HCT116 (cell line): ENCODE results near the gene PSMB9. TPM values are rescaled to one million over a fixed set of nuclear protein-coding genes. Genes with fewer than 3 reads are reported as not detected.

ENCODE experiments used
- ATAC-seq: fragments of 200-7000 bp; cut with Tn5 transposase; 2 replicates; pipeline ENCODE4 v1.9.1; 2020; ENCODE audit warnings: mild to moderate bottlenecking, moderate library complexity
- BruUV-seq: library from RNA; stranded (reverse); fragments of 400-500 nt; replicated peaks from 2 replicates; lab custom pipeline; 2021; lab: Mats Ljungman, UMichigan
- CTCF ChIA-PET: fragments of 300-600 bp; sonication (Branson Sonifier 250); formaldehyde crosslinking; loops from one replicate; lab custom pipeline; 2021; ENCODE audit warnings: antibody characterized with exemption; lab: Charles Lee
- POLR2A ChIA-PET: fragments of 300-600, 350-600 bp; sonication (Branson Sonifier 250); formaldehyde crosslinking; loops from one replicate; lab custom pipeline; 2021; ENCODE audit warnings: antibody characterized with exemption; lab: Charles Lee
- RAD21 ChIA-PET, 2 experiments: fragments of 300-600 bp; sonication (Branson Sonifier 250); formaldehyde crosslinking; loops; one replicate each; lab custom pipeline; 2023; ENCODE audit warnings: low total read pairs in 2 of 2; ENCODE audit not compliant: uncharacterized antibody in 2 of 2, unreplicated experiment in 2 of 2, low non-redundant PET in 1 of 2; lab: Charles Lee
- DNase-seq: peaks from one replicate; pipeline ENCODE4 v3.0.0-alpha.2; 2010; ENCODE audit warnings: low read depth, low spot score
- H2AFZ ChIP-seq: fragments of 200-600 bp; shearing (Covaris generic), sonication (generic); 2 replicates; pipeline ENCODE4 v1.6.1; 2017; ENCODE audit warnings: low read depth, mixed run types, mixed read lengths, antibody characterized with exemption, low read length; ENCODE audit not compliant: poor library complexity, severe bottlenecking
- H3K27ac ChIP-seq: 2 replicates; pipeline ENCODE4 v1.5.1; 2012; ENCODE audit warnings: low read depth, low read length
- H3K27me3 ChIP-seq: fragments of 200-600 bp; sonication (generic); 2 replicates; pipeline ENCODE4 v1.6.1; 2016; ENCODE audit warnings: mixed run types, low read length, mixed read lengths; ENCODE audit not compliant: insufficient read depth
- H3K36me3 ChIP-seq, 2 experiments: fragments of 200-500 bp in 1 of 2; fragments of 200-600 bp in 1 of 2; sonication (Bioruptor generic) in 1 of 2; sonication (generic) in 1 of 2; 2 replicates each; pipeline versions ENCODE4 v1.5.1 to v1.6.1; 2014 to 2016; ENCODE audit warnings: low read length in 2 of 2, inconsistent platforms in 1 of 2, mixed read lengths in 1 of 2, mixed run types in 1 of 2; ENCODE audit not compliant: insufficient read depth in 2 of 2, control insufficient read depth in 1 of 2
- H3K4me1 ChIP-seq, 2 experiments: fragments of 200-600 bp in 1 of 2; sonication (generic) in 1 of 2; 2 replicates each; pipeline versions ENCODE4 v1.5.1 to v1.6.1; 2012 to 2017; ENCODE audit warnings: low read length in 2 of 2, inconsistent platforms in 1 of 2, mild to moderate bottlenecking in 1 of 2, mixed read lengths in 1 of 2, mixed run types in 1 of 2, moderate library complexity in 1 of 2; ENCODE audit not compliant: insufficient read depth in 2 of 2, control insufficient read depth in 1 of 2
- H3K4me2 ChIP-seq: fragments of 200-600 bp; sonication (generic); 2 replicates; pipeline ENCODE4 v1.6.1; 2017; ENCODE audit warnings: mixed run types, low read length, mixed read lengths
- H3K4me3 ChIP-seq, 2 experiments: fragments of 200-600 bp in 1 of 2; sonication (generic) in 1 of 2; replicated peaks in 1 of 2; 2 replicates each; pipeline ENCODE4 v1.5.1; 2011 to 2016; ENCODE audit warnings: low read length in 2 of 2, control low read depth in 1 of 2, low read depth in 1 of 2, mild to moderate bottlenecking in 1 of 2, mixed read lengths in 1 of 2, mixed run types in 1 of 2
- H3K79me2 ChIP-seq: fragments of 200-600 bp; sonication (generic); 2 replicates; pipeline ENCODE4 v1.6.1; 2017; ENCODE audit warnings: mild to moderate bottlenecking, mixed run types, low read length, moderate library complexity, mixed read lengths; ENCODE audit not compliant: insufficient read depth
- H3K9ac ChIP-seq: fragments of 200-600 bp; sonication (generic); 2 replicates; pipeline ENCODE4 v1.6.1; 2016; ENCODE audit warnings: low read length, mixed read lengths
- H3K9me2 ChIP-seq: fragments of 200-600 bp; sonication (generic), shearing (Covaris generic); 2 replicates; pipeline ENCODE4 v1.6.1; 2017; ENCODE audit warnings: mixed run types, mild to moderate bottlenecking, moderate library complexity; ENCODE audit not compliant: insufficient read depth
- H3K9me3 ChIP-seq, 2 experiments: fragments of 200-500 bp in 1 of 2; fragments of 200-600 bp in 1 of 2; sonication (Bioruptor generic) in 1 of 2; sonication (generic) in 1 of 2; 2 replicates each; pipeline ENCODE4 v1.6.1; 2014 to 2017; ENCODE audit warnings: low read length in 2 of 2, mixed read lengths in 2 of 2, inconsistent platforms in 1 of 2, low read depth in 1 of 2, mild to moderate bottlenecking in 1 of 2, mixed run types in 1 of 2, moderate library complexity in 1 of 2; ENCODE audit not compliant: control insufficient read depth in 1 of 2, insufficient read depth in 1 of 2
- H4K20me1 ChIP-seq: fragments of 200-600 bp; sonication (generic), shearing (Covaris generic); 2 replicates; pipeline ENCODE4 v1.6.1; 2017; ENCODE audit warnings: mixed run types, mild to moderate bottlenecking, moderate library complexity; ENCODE audit not compliant: insufficient read depth
- EGR1 ChIP-seq: IDR thresholded peaks from 2 replicates; pipeline ENCODE4 v1.6.1; 2012; ENCODE audit warnings: low read depth
- EZH2phosphoT487 ChIP-seq: fragments of 200-600 bp; IDR thresholded peaks from 2 replicates; pipeline ENCODE4 v1.6.1; 2018; ENCODE audit warnings: antibody characterized with exemption, borderline replicate concordance
- FOSL1 ChIP-seq: IDR thresholded peaks from 2 replicates; pipeline ENCODE4 v1.6.1; 2012; ENCODE audit warnings: low read depth
- JUND ChIP-seq: IDR thresholded peaks from 2 replicates; pipeline ENCODE4 v1.6.1; 2012
- MAX ChIP-seq: IDR thresholded peaks from 2 replicates; pipeline ENCODE4 v1.6.1; 2012
- RAD21 ChIP-seq: IDR thresholded peaks from 2 replicates; pipeline ENCODE4 v1.6.1; 2012; ENCODE audit warnings: low read depth, mild to moderate bottlenecking
- SRF ChIP-seq: IDR thresholded peaks from 2 replicates; pipeline ENCODE4 v1.6.1; 2012; ENCODE audit warnings: low read depth
- intact Hi-C: fragments of 100-400 bp; cut with micrococcal nuclease; formaldehyde crosslinking; loops from 2 replicates; pipeline ENCODE4 v1.10.0; 2022
- total RNA-seq: library from RNA; stranded (reverse); gene quantifications from one replicate; pipeline ENCODE4 v1.2.1, GENCODE V29; 2021; ENCODE audit not compliant: unreplicated experiment
- TF ChIP-seq, protein P1 (sequence below), 3 experiments: fragments of 200-600 bp in 1 of 3; sonication (generic) in 1 of 3; IDR thresholded peaks in 2 of 3; conservative IDR thresholded peaks in 1 of 3; 2 replicates each; pipeline ENCODE4 v1.5.1; 2012 to 2017; ENCODE audit warnings: low read depth in 2 of 3, low read length in 2 of 3, antibody characterized with exemption in 1 of 3, borderline replicate concordance in 1 of 3, control low read depth in 1 of 3, mild to moderate bottlenecking in 1 of 3, mixed read lengths in 1 of 3, mixed run types in 1 of 3, moderate library complexity in 1 of 3; ENCODE audit not compliant: insufficient read depth in 1 of 3
- TF ChIP-seq, protein P2 (sequence below): IDR thresholded peaks from 2 replicates; pipeline ENCODE4 v1.6.1; 2011; ENCODE audit warnings: mild to moderate bottlenecking, low read length, moderate library complexity; ENCODE audit not compliant: insufficient replicate concordance; ENCODE audit errors: extremely low read depth

Gene PSMB9
- total RNA-seq, 1 experiment from 2014 or later: 8.1 TPM

DNA sequence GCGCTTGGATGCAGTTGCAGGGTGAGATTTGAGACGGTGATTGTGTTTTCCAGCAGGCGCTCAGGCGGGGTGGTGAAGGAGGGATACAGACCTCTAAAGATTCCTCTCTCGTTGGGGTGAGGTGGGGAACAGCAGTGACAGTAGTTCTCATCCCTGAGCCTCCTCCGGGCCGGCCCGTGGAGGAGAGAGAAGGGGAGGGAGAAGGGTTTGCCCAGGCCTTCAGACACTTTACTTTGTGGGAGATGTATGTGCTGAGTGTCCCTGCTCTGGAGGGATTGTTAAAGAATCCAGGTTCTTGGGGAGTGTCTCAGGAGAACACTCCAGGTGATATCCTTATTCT is 41.0 kb downstream of the PSMB9 start:
- DNase-seq (no peak), ATAC-seq (peak; percentile 38)
- no peaks in the 10 kb centered on the region for H3K9me3 ChIP-seq
- peak overlapping the region; percentile 71 to 72 for H3K4me3 ChIP-seq
- H3K27me3 ChIP-seq: no peaks in the 10 kb centered on the region
- peak overlapping the region; percentile 72 for H3K27ac ChIP-seq
- H3K9me2 ChIP-seq: no peaks in the 10 kb centered on the region
- ChIA-PET POLR2A (interaction anchor here (0.5 to 2.3 kb wide), 5 partner anchors 10 to 438 kb away, joined by 3 to 30 read pairs (median 4); no protein-coding TSS in a partner anchor), RAD21 (interaction anchor here in 1 of 2 experiments (0.7 to 1.2 kb wide), 2 partner anchors 77 to 90 kb away, joined by 3 to 4 read pairs; no protein-coding TSS in a partner anchor), CTCF (interaction anchor here (0.8 to 3.0 kb wide), 7 partner anchors 9 to 89 kb away, joined by 3 to 18 read pairs (median 5); partner anchors contain the start of genes HLA-DMA and TAP2)
- H4K20me1 ChIP-seq: no peaks in the 10 kb centered on the region
- peak overlapping the region; percentile 96 for H3K4me2 ChIP-seq
- intact Hi-C loops: no loop called here
- peak overlapping the region; percentile 67 for H3K9ac ChIP-seq
- H3K79me2 ChIP-seq: no peaks in the 10 kb centered on the region
- no peak for TF ChIP-seq EZH2phosphoT487
- TF ChIP-seq SRF: no peak
- no peak for TF ChIP-seq MAX
- TF ChIP-seq, protein P1, sequence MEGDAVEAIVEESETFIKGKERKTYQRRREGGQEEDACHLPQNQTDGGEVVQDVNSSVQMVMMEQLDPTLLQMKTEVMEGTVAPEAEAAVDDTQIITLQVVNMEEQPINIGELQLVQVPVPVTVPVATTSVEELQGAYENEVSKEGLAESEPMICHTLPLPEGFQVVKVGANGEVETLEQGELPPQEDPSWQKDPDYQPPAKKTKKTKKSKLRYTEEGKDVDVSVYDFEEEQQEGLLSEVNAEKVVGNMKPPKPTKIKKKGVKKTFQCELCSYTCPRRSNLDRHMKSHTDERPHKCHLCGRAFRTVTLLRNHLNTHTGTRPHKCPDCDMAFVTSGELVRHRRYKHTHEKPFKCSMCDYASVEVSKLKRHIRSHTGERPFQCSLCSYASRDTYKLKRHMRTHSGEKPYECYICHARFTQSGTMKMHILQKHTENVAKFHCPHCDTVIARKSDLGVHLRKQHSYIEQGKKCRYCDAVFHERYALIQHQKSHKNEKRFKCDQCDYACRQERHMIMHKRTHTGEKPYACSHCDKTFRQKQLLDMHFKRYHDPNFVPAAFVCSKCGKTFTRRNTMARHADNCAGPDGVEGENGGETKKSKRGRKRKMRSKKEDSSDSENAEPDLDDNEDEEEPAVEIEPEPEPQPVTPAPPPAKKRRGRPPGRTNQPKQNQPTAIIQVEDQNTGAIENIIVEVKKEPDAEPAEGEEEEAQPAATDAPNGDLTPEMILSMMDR (IDR thresholded peaks at IDR 0.05 in 2 of 3, conservative IDR thresholded peaks at IDR 0.05 in 1 of 3; ENCODE audit: borderline replicate concordance in 1 of 3, insufficient read depth in 1 of 3, low read depth in 2 of 3, low read length in 2 of 3): no peak
- TF ChIP-seq EGR1: no peak
- no peak for TF ChIP-seq RAD21
- no peak for TF ChIP-seq FOSL1
- TF ChIP-seq, protein P2, sequence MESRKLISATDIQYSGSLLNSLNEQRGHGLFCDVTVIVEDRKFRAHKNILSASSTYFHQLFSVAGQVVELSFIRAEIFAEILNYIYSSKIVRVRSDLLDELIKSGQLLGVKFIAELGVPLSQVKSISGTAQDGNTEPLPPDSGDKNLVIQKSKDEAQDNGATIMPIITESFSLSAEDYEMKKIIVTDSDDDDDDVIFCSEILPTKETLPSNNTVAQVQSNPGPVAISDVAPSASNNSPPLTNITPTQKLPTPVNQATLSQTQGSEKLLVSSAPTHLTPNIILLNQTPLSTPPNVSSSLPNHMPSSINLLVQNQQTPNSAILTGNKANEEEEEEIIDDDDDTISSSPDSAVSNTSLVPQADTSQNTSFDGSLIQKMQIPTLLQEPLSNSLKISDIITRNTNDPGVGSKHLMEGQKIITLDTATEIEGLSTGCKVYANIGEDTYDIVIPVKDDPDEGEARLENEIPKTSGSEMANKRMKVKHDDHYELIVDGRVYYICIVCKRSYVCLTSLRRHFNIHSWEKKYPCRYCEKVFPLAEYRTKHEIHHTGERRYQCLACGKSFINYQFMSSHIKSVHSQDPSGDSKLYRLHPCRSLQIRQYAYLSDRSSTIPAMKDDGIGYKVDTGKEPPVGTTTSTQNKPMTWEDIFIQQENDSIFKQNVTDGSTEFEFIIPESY: no peak
- TF ChIP-seq JUND: no peak
- peaks cover 4 to 16% of the 10 kb centered on the region in 2 experiments; a peak in 3 of 4 replicates for H3K4me1 ChIP-seq
- H3K36me3 ChIP-seq: no peaks in the 10 kb centered on the region
- peak overlapping the region; percentile 19 for H2AFZ ChIP-seq
- BruUV-seq: TSS peak; percentile 57
